Activated naive CD4-positive, alpha-beta T cell (primary cell): ENCODE data around the gene ZNF532.

Source experiments
- DNase-seq, 4 experiments: peaks; one replicate each; lab custom pipeline; 2025; lab: John Stamatoyannopoulos, UW

ZNF532 gene

GRCh38 chr18:58937071-58937886 is 72.6 kb downstream of the ZNF532 start:
- DNase-seq: no peak

GRCh38 chr18:58937887-58938267 is 73.2 kb downstream of the ZNF532 start:
- no peak for DNase-seq

DNA sequence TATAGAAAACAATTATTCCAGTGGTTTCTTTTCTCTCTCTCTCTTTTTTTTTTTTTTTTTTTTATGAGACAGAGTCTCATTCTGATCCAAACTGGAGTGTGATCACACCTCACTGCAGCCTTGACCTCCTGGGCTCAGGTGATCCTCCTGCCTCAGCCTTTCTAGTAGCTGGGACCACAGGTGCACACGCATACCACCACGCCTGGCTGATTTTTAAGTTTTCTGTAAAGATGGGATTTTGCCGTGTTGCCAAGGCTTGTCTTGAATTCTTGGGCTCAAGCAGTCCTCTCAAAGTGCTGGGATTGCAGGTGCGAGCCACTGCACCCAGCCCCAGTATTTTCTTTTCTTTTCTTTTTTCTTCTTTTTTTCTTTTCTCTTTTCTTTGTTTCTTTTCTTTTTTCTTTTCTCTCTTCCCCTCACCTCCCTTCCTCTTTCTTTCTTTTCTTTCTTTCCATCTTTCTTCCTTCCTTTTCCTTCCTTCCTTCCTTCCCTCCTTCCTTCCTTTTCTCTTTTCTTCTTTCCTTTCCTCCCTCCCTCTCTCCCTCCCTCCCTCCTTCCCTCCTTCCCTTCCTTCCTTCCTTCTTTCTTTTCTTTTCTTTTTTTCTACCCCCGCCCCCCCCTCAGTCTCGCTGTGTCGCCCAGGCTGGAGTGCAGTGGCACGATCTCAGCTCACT is 76.9 kb downstream of the ZNF532 start:
- DNase-seq: no peak

DNA sequence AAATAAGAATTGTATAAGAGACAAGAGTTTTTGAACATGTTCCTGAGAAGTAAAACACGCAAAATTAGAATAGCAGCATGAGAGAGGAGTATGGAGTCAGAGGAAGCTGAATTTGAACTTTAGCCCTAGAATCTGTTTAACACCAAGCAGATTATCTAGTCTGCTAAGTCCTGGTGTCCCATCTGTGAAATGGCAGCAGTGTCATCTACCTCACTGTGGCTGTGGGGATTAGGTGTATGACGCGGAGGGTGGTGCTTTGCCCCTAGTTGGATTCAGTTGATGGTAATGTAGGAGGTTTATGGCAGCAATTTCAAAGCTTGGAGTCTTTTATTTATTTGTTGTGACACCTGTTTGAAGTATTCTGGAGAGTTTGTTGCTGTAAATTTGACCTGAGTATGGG is 79.2 kb downstream of the ZNF532 start:
- no peak for DNase-seq

DNA sequence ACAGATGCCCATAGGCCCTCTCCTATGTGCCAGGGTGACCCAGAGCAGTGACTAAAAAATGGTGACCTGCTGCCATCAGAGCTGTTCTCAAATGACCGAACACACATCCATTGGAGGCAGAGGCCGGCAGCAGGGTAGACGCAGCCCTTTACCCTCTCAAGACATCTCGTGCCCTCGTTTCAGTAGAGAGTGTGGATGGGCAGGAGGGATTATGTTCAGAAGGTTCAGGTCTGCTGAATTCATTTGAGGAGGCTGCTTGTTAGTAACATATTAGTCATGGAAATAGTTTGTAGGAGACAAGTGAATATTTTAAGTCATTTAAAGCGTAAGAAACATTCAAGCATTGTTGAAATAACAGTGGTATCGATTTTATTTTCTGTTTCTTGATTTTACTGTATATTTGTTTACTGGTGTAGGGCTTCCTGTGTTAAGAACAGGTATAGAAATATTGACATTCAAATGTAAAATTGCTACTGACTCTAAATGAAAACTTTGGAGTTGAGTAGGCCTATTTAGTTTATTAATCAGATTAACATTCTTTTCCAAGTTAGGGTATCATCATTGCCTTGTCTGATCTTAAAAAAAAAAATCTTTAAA is 82.6 kb downstream of the ZNF532 start:
- DNase-seq: no peak

DNA sequence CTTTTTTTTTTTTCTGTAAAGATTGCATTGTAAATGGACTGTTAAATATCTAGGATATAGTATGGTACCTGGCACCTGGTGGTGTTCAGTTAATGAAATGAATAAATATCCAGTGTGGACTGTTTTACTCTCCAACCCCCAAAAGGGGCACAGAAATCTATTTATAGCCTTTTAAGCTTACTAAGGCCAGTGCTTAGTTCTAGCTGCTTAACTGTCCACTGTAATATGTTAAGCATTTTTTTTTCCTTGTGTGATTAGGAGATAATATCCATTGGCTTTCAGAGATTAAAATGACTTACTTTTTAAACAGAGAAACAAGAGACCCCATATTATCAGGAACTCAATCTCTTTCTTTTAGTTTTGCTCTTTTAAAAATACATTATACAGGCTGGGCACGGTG is 84.4 kb downstream of the ZNF532 start:
- DNase-seq: no peak

GRCh38 chr18:58951986-58952702 is 87.5 kb downstream of the ZNF532 start:
- DNase-seq: no peak

- DNase-seq: no peak
These were observed 88.2 kb downstream of the ZNF532 start for GRCh38 chr18:58952858-58953257.

GRCh38 chr18:58953627-58954026 is 89.0 kb downstream of the ZNF532 start:
- no peak for DNase-seq

GRCh38 chr18:58955001-58955400 is 90.3 kb downstream of the ZNF532 start:
- DNase-seq: no peak

GRCh38 chr18:58955738-58956137 is 91.1 kb downstream of the ZNF532 start:
- DNase-seq: no peak

DNA sequence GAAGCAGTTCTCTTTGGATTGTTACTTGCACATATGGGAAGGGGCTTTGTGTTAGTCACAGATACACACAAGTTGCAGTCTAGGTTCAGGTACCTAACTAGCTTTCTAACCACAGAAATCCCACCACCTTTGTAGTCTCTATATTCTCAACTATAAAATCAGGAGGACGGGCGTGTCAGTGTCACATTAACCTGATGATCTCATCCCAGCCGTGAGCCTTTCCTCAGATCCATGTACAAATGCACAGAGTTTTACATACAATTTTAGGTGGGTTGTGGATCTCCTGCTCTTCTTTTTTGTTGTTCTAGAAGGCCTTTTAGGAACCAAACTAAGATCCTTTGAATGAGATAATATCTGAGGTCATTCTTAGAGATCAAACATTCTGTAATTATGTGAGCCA is 94.0 kb downstream of the ZNF532 start:
- DNase-seq: no peak

GRCh38 chr18:58960508-58960907 is 95.8 kb downstream of the ZNF532 start:
- no peak for DNase-seq

- DNase-seq: no peak
These were observed 96.5 kb downstream of the ZNF532 start for GRCh38 chr18:58960946-58961722.

- no peak for DNase-seq
These were observed 97.7 kb downstream of the ZNF532 start for GRCh38 chr18:58962336-58962735.

GRCh38 chr18:58965291-58966004 is 100.8 kb downstream of the ZNF532 start:
- DNase-seq: no peak

GRCh38 chr18:58966005-58966677 is 101.5 kb downstream of the ZNF532 start:
- DNase-seq: no peak

DNA sequence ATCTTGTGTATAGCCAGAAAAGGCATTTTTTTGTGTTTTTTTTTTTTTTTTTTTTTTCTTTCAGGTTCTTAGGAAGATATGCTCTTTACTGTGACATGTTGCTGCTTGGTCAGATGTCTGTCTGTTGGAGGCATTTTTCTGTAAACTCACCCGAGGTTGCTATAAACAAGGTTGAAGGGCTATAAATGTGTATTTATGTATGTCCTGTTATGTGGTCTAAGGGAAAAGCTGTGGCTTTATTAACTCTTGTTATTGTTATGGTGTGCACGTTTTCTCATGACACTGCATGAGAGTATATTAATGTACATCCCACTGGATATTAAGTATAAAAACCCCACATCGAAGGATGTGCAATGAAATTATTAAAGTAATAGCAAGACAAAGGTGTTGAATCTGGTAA is 102.0 kb downstream of the ZNF532 start:
- DNase-seq: no peak

DNA sequence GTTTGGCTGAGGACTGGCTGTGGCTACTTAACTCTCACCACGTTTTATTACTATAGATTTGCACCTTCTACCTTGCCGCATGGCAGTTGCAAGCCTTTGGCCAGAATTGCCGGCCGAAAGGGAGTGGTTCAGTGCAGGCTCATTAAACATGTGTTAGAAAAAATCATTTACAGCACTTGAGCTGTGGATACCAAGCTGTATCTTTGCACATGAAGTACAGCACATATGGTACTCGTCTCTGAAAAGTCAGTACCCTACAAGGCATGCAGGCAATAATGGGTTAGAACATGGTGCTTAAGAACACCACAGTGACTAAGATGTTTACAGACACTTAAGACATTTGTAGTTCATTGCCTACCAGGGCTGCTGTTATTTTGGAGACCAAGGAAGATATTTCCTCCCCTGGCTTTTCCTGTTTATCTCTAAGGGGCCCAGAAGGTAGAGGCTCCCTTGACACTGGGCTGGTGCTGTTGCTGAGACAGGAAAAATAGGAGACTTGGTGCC is 103.1 kb downstream of the ZNF532 start:
- DNase-seq: no peak
